ENCODE data around the gene MAD1L1.
"Not testable (repeated sequence)": the region's sequence is repeated elsewhere in the genome, so short reads cannot be mapped to it uniquely, and the experiment has no call there.

MAD1L1 gene

DNA sequence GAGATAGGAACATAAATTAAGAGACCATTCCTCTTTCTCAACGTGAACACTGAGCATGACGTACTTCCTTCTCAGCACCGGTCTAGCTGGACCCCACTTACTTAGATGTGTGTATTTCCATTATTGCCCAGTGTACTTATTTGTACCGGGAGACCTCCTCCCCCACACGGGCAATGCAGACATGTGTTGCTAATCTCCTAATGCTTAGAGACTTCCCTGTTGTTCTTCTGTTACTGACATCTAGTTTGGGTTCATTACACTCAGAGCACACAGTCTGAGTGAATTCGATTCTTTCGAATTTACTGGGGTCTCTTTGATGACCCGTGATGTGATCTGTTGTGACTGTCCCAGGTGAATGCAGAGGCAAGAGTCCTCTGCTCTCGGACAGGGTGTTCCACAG, 260.0 kb downstream of the MAD1L1 start:
- no peak for DNase-seq (ENCODE audit: low read depth)
- no peak overlapping the region for H3K4me3 ChIP-seq (ENCODE audit: control insufficient read depth, low read depth, low read length)
- TF ChIP-seq, protein P1, sequence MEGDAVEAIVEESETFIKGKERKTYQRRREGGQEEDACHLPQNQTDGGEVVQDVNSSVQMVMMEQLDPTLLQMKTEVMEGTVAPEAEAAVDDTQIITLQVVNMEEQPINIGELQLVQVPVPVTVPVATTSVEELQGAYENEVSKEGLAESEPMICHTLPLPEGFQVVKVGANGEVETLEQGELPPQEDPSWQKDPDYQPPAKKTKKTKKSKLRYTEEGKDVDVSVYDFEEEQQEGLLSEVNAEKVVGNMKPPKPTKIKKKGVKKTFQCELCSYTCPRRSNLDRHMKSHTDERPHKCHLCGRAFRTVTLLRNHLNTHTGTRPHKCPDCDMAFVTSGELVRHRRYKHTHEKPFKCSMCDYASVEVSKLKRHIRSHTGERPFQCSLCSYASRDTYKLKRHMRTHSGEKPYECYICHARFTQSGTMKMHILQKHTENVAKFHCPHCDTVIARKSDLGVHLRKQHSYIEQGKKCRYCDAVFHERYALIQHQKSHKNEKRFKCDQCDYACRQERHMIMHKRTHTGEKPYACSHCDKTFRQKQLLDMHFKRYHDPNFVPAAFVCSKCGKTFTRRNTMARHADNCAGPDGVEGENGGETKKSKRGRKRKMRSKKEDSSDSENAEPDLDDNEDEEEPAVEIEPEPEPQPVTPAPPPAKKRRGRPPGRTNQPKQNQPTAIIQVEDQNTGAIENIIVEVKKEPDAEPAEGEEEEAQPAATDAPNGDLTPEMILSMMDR (conservative IDR thresholded peaks at IDR 0.05; ENCODE audit: control insufficient read depth, insufficient read depth, low read depth, low read length) = no peak

DNA sequence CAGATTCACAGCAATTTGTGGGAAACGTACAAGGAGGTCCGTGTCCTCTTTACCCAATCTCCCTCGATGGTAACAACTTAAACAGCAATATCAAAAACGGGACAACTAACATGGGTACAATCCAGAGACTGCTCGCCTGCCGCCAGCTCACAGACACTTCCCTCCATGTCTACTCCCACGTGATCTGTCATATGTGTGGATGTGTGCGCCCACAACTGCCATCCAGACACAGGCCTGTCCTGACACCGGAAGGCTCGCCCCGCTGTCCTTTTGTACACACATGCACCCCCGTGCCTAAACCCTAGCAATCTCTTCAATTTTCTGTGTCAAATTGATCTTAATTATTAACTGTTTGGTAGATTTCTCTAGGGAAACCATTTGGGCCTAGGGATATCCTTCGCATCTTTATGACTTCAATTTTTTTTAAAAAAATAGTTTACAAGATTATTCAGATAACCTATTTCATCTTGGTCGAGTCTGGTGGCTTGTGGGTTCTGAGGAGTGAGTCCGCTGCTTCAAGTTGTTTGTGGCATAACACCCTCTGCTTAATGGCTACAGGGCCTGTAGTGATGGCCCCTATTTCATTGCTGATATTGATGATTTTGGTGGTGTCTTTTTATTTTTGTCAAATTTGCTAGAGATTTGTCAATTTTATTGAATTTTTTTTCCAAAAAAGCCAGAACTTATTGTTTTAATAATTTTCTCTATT, 260.6 kb downstream of the MAD1L1 start:
- TF ChIP-seq, protein P1 (conservative IDR thresholded peaks at IDR 0.05; ENCODE audit: control insufficient read depth, insufficient read depth, low read depth, low read length) = no peak
- DNase-seq (ENCODE audit: low read depth) = no peak

DNA sequence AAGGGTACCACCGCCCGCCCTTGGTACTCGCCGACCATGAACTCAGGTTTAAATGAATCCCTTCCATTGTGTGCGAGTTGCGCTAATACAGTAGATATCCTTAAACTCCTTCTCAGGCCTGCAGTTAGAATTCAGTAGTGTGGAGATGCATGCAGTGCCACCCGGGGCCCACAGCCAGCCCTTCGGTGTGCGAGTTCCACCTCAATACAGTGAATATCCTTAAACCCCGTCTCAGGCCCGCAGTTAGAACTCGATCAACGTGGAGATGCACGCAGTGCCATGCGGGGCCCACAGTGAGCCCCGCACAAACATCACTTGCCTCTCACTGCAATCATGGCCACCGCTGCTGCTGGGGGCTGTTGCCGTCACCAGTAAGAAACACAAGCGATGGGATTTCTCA, 261.9 kb downstream of the MAD1L1 start:
- TF ChIP-seq, protein P1 (conservative IDR thresholded peaks at IDR 0.05; ENCODE audit: control insufficient read depth, insufficient read depth, low read depth, low read length) = no peak
- H3K4me3 ChIP-seq (ENCODE audit: control insufficient read depth, low read depth, low read length) = no peak overlapping the region
- DNase-seq (ENCODE audit: low read depth) = no peak

More for the DNA sequence above, 260.6 kb downstream of the MAD1L1 start:
- no peak overlapping the region for H3K4me3 ChIP-seq (ENCODE audit: control insufficient read depth, low read depth, low read length)

DNA sequence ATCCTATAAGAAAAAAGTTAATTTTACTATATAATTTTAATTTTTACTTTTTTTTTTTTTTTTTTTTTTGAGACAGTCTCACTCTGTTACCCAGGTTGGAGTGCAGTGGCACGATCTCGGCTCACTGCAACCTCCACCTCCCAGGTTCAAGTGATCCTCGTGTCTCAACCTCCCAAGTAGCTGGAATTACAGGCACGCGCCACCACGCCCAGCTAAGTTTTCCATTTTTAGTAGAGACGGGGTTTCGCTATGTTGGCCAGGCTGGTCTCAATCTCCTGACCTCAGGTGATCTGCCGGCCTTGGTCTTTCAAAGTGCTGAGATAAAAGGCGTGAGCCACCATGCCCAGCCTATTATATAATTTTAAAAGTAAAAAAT, 262.5 kb downstream of the MAD1L1 start:
- not testable (repeated sequence) for DNase-seq (ENCODE audit: low read depth)

DNA sequence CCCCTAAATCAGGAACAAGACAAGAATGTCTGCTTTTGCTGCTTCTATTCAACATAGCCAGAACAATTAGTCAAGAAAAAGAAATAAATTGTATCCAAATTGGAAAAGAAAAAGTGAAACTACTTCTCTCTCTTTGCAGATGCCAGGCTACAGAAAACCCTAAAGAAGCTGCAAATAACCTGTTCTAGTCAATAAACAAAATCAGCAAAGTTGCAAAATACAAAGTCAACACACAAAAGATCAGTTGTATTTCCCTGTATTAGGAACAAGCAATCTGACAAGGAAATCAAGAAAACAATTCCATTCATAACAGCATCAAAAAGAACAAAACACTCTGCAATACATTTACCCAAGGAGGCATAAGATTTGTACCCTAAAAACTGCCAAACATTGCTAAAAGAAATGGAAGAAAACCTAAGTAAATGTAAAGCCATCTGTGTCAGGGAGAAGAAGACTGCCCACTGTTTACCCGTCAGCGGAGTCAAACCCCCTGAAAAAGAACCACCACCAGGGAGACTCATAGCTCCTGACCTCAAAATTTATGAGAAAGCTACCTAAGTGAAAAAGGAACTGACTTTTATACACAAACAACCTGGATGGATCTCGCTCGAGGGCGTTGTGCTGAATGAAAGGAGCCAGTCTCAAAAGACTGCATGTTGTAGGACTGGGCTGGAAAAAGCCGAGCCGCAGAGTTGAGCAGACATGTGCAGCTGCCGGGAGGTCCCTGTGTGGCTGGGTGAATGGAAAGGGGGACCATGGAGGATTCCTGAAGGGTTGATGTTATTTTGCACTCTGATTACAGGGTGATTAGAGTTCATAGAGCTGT, 263.1 kb downstream of the MAD1L1 start:
- H3K4me3 ChIP-seq (ENCODE audit: control insufficient read depth, low read depth, low read length) = no peak overlapping the region
- DNase-seq (ENCODE audit: low read depth) = no peak
- TF ChIP-seq, protein P1 (conservative IDR thresholded peaks at IDR 0.05; ENCODE audit: control insufficient read depth, insufficient read depth, low read depth, low read length) = no peak

More for the DNA sequence above, 262.5 kb downstream of the MAD1L1 start:
- not testable (repeated sequence) for H3K4me3 ChIP-seq (ENCODE audit: control insufficient read depth, low read depth, low read length)

DNA sequence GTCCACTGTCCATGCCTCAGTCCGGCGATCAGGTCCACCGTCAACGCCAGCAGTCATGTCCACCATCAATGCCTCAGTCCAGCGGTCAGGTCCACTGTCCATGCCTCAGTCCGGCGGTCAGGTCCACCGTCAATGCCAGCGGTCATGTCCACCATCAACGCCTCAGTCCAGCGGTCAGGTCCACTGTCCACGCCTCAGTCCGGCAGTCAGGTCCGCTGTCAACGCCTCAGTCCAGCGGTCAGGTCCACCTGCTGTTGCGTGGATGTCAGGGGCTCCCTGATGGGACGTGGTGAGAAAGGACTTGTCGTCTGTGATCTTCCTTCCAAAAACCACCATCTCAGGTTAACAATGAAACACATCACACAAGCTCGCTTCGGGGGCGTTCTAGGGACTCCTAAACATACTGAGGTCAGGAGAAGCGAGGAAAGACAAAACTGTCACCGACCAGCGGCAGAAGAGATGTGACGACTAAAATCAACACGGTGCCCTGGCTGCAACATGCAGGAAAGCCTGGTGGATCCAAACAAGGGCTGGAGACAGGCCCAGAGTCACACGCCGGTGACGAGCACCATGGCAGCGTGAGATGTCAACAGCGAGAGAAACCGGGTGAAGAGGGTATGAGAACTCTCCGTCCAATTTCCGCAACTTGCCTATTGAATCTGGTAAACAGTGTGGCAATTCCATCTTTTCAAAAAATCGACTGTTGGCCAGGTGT, 264.2 kb downstream of the MAD1L1 start:
- H3K4me3 ChIP-seq (ENCODE audit: control insufficient read depth, low read depth, low read length) = no peak overlapping the region
- no peak for DNase-seq (ENCODE audit: low read depth)
- TF ChIP-seq, protein P1 (conservative IDR thresholded peaks at IDR 0.05; ENCODE audit: control insufficient read depth, insufficient read depth, low read depth, low read length) = no peak

All from fibroblast of mammary gland (primary cell).